Central memory CD8-positive, alpha-beta T cell (primary cell): ENCODE data around the gene OR3A1.
"Not testable (repeated sequence)": the region's sequence is repeated elsewhere in the genome, so short reads cannot be mapped to it uniquely, and the experiment has no call there.

ENCODE experiments used
- ATAC-seq: fragments of 150-1000 bp; cut with Tn5 transposase; replicated peaks from 2 replicates; pipeline ENCODE4 v1.10.0; 2022; ENCODE audit warnings: mild to moderate bottlenecking, moderate FRiP score, moderate number of reproducible peaks; ENCODE audit not compliant: poor library complexity, severe bottlenecking; ENCODE audit errors: extremely low read depth
- DNase-seq, 2 donors: peaks; one replicate each; pipeline ENCODE4 v3.0.0; 2021; ENCODE audit warnings: low spot score in 2 of 2
- H3K27ac Mint-ChIP-seq: one replicate; pipeline ENCODE4 v1.8.0; 2022; ENCODE audit warnings: low read depth, mild to moderate bottlenecking, moderate library complexity, mixed read lengths
- H3K27me3 Mint-ChIP-seq: one replicate; pipeline ENCODE4 v1.8.0; 2022; ENCODE audit warnings: mixed read lengths
- H3K36me3 Mint-ChIP-seq: one replicate; pipeline ENCODE4 v1.8.0; 2022; ENCODE audit warnings: mild to moderate bottlenecking, moderate library complexity, mixed read lengths; ENCODE audit not compliant: insufficient read depth
- H3K4me1 Mint-ChIP-seq: one replicate; pipeline ENCODE4 v1.8.0; 2022; ENCODE audit warnings: mixed read lengths
- H3K4me3 Mint-ChIP-seq: one replicate; pipeline ENCODE4 v1.8.0; 2022; ENCODE audit warnings: mild to moderate bottlenecking, moderate library complexity, mixed read lengths
- H3K9me3 Mint-ChIP-seq: one replicate; pipeline ENCODE4 v1.8.0; 2022; ENCODE audit warnings: mixed read lengths

OR3A1 gene, protein sequence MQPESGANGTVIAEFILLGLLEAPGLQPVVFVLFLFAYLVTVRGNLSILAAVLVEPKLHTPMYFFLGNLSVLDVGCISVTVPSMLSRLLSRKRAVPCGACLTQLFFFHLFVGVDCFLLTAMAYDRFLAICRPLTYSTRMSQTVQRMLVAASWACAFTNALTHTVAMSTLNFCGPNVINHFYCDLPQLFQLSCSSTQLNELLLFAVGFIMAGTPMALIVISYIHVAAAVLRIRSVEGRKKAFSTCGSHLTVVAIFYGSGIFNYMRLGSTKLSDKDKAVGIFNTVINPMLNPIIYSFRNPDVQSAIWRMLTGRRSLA

GRCh38 chr17:3298260-3298659 lies at the start of gene OR3A1:
Gene OR3A1, minus strand, starts transcription at chr17:3298360. Its CDS starts 5,778 bp downstream, at chr17:3292582.
- DNase-seq (no peak), ATAC-seq (no peak)
- Mint-ChIP-seq H3K4me3 (no peak within 1 kb of the TSS), H3K9me3 (no peaks in the 10 kb centered on the region), H3K36me3 (peaks cover 3% of the 10 kb centered on the region), H3K27ac (no peak within 1 kb of the TSS), H3K27me3 (peaks cover 63% of the 10 kb centered on the region), H3K4me1 (no peaks in the 10 kb centered on the region)

GRCh38 chr17:3342782-3343181 lies 44.6 kb upstream of the OR3A1 start:
- H3K4me1 Mint-ChIP-seq, H3K9me3 Mint-ChIP-seq, H3K4me3 Mint-ChIP-seq, DNase-seq, H3K36me3 Mint-ChIP-seq, H3K27ac Mint-ChIP-seq, ATAC-seq: not testable (repeated sequence)
- peaks cover 69% of the 10 kb centered on the region for H3K27me3 Mint-ChIP-seq

DNA sequence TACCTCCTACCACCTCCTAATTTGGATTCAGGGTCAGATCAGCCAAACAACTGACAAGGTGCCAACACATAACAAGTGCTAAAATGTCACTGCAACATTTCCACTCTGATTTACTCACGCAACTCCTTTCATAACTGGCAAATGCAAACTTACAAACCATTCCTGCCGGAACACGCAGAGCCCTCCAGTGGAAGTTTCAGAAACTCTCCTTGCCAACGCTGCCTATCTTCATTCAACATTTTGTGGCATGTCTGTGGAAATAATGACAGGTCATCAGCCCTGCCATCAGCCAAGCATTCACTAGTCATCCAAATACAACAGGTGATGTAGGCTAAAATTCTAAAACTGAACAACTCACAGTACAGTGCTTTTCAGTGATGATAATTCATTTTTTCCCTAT lies 37.7 kb upstream of the OR3A1 start:
- Mint-ChIP-seq H3K9me3 (peaks cover 10% of the 10 kb centered on the region), H3K27me3 (peaks cover 51% of the 10 kb centered on the region), H3K27ac (no peak overlapping the region), H3K4me3 (no peak overlapping the region), H3K4me1 (no peaks in the 10 kb centered on the region), H3K36me3 (no peaks in the 10 kb centered on the region)
- ATAC-seq (no peak), DNase-seq (no peak)

DNA sequence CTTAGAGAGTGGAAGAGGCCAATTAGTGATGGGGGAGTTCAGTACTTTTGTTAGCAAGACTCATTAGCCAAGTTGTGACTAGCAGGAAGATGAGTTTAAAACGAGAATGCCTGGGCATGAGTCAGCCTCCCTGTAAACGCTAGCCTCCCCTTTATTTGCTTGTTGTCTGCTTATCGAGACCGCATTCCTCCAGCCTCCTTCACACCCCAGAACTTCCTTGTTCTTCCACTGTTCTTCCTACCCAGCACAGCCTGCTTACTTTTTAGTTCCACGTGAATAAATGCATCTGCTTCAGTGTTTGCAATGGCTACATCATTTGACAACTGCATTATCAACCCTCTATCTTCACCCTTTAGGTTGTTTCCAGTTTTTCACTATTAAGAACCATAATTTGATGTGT lies 20.2 kb upstream of the OR3A1 start:
- Mint-ChIP-seq H3K9me3 (no peaks in the 10 kb centered on the region), H3K36me3 (no peaks in the 10 kb centered on the region), H3K27me3 (peaks cover 28% of the 10 kb centered on the region), H3K4me1 (no peaks in the 10 kb centered on the region), H3K27ac (no peak overlapping the region), H3K4me3 (no peak overlapping the region)
- DNase-seq (no peak), ATAC-seq (no peak)

GRCh38 chr17:3316836-3317235 lies 18.7 kb upstream of the OR3A1 start:
- Mint-ChIP-seq H3K27me3 (peaks cover 23% of the 10 kb centered on the region), H3K9me3 (no peaks in the 10 kb centered on the region), H3K27ac (no peak overlapping the region), H3K4me1 (no peaks in the 10 kb centered on the region), H3K36me3 (no peaks in the 10 kb centered on the region), H3K4me3 (no peak overlapping the region)
- DNase-seq: no peak
- ATAC-seq: no peak

- H3K9me3 Mint-ChIP-seq: no peaks in the 10 kb centered on the region
- no peaks in the 10 kb centered on the region for H3K36me3 Mint-ChIP-seq
- no peak for ATAC-seq
- no peak for DNase-seq
- H3K4me1 Mint-ChIP-seq: no peaks in the 10 kb centered on the region
- no peak overlapping the region for H3K4me3 Mint-ChIP-seq
- peaks cover 45% of the 10 kb centered on the region for H3K27me3 Mint-ChIP-seq
- H3K27ac Mint-ChIP-seq: no peak overlapping the region
Measured at GRCh38 chr17:3308603-3309002, 10.4 kb upstream of the OR3A1 start.

GRCh38 chr17:3295632-3296031 lies 2.5 kb downstream of the OR3A1 start:
- no peak for DNase-seq
- Mint-ChIP-seq H3K9me3 (no peaks in the 10 kb centered on the region), H3K4me3 (no peak overlapping the region), H3K4me1 (no peaks in the 10 kb centered on the region), H3K36me3 (peaks cover 2% of the 10 kb centered on the region), H3K27me3 (peaks cover 73% of the 10 kb centered on the region), H3K27ac (no peak overlapping the region)
- no peak for ATAC-seq

- not testable (repeated sequence) for H3K9me3 Mint-ChIP-seq, ATAC-seq, H3K4me3 Mint-ChIP-seq, H3K4me1 Mint-ChIP-seq, H3K27ac Mint-ChIP-seq, DNase-seq, H3K36me3 Mint-ChIP-seq
- H3K27me3 Mint-ChIP-seq: peaks cover 88% of the 10 kb centered on the region
Measured at GRCh38 chr17:3293548-3293947, 4.6 kb downstream of the OR3A1 start.

DNA sequence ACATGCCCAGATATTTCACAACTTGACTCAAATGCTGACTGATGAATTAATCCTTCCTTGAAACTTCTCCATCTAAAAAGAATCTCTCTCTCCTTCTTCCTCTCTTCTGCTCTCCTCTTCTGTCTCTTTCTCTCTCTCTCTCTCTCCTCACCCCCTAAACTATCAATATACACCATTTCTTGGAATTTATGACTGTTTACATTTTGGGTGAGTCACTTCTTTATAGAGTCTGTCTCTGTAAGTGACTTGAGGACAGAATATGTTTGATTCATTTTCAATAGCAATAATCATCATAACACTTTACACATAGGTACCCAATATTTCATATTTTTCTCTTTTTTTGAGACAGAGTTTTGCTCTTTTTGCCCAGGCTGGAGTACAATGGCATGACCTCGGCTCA lies 15.3 kb downstream of the OR3A1 start:
- H3K36me3 Mint-ChIP-seq: no peaks in the 10 kb centered on the region
- ATAC-seq (no peak), DNase-seq (no peak)
- H3K27me3 Mint-ChIP-seq: peaks cover 49% of the 10 kb centered on the region
- H3K4me1 Mint-ChIP-seq: no peaks in the 10 kb centered on the region
- no peak overlapping the region for H3K27ac Mint-ChIP-seq
- no peak overlapping the region for H3K4me3 Mint-ChIP-seq
- peaks cover 4% of the 10 kb centered on the region for H3K9me3 Mint-ChIP-seq

GRCh38 chr17:3276126-3276525 lies 22.0 kb downstream of the OR3A1 start:
- Mint-ChIP-seq H3K4me3 (no peak overlapping the region), H3K36me3 (no peaks in the 10 kb centered on the region), H3K27ac (no peak overlapping the region), H3K27me3 (peaks cover 34% of the 10 kb centered on the region), H3K4me1 (no peaks in the 10 kb centered on the region), H3K9me3 (peaks cover 10% of the 10 kb centered on the region)
- no peak for DNase-seq
- no peak for ATAC-seq

- ATAC-seq: no peak
- H3K9me3 Mint-ChIP-seq: peaks cover 6% of the 10 kb centered on the region
- no peak for DNase-seq
- H3K4me3 Mint-ChIP-seq: no peak overlapping the region
- peaks cover 2% of the 10 kb centered on the region for H3K36me3 Mint-ChIP-seq
- H3K27ac Mint-ChIP-seq: no peak overlapping the region
- peaks cover 56% of the 10 kb centered on the region for H3K27me3 Mint-ChIP-seq
- H3K4me1 Mint-ChIP-seq: no peaks in the 10 kb centered on the region
Measured at GRCh38 chr17:3271072-3271848, 26.9 kb downstream of the OR3A1 start.

DNA sequence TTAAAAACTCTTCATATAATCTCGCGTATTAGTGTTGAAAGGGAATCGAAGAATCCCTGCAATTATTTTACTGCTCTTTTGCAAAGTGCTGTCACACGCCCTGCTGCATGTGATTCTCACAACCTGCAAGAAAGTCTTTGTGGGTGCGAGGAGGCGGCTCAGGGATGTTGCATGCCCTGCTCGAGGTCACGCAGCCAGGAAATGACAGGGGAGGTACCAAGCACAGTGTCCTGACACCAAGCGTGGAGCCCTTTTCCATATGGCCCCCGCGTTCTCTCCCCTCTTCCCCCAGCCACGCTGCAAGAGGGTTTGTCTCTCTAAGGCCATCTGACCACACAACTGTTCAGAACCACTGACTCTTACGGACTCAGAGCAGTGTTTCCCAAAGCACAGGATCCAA lies 37.6 kb downstream of the OR3A1 start:
- Mint-ChIP-seq H3K9me3 (no peaks in the 10 kb centered on the region), H3K27ac (no peak overlapping the region), H3K27me3 (peaks cover 34% of the 10 kb centered on the region), H3K4me3 (no peak overlapping the region), H3K36me3 (no peaks in the 10 kb centered on the region), H3K4me1 (no peaks in the 10 kb centered on the region)
- no peak for ATAC-seq
- DNase-seq: no peak

DNA sequence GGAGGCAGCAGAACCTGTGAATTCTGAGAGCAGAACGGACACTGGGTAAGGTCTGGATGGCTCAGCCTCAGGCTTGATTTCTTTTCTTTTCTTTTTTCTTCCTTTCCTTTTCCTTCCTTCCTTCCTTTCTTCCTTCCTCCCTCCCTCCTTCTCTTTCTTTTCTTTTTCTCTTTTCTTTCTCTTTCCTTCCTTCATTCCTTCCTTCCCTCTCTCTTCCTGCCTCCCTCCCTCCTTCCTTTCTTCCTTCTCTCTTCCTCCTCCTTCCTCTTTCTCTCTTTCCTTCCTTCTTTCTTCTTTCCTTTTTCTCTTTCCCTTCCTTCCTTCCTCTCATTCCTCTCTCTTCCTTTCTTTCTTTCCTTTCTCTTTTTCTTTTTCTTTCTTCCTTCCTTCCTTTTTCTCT lies 38.0 kb downstream of the OR3A1 start:
- Mint-ChIP-seq H3K36me3 (no peaks in the 10 kb centered on the region), H3K27ac (no peak overlapping the region)

More for the DNA sequence above, 38.0 kb downstream of the OR3A1 start:
- ATAC-seq (no peak), DNase-seq (no peak)
- Mint-ChIP-seq H3K27me3 (peaks cover 31% of the 10 kb centered on the region), H3K9me3 (no peaks in the 10 kb centered on the region), H3K4me1 (no peaks in the 10 kb centered on the region), H3K4me3 (no peak overlapping the region)
